HuH-7.5 (cell line): Measurements from ENCODE around the gene OMA1.
"Not testable (repeated sequence)": the region's sequence is repeated elsewhere in the genome, so short reads cannot be mapped to it uniquely, and the experiment has no call there.

Source experiments
- DNase-seq: peaks from one replicate; pipeline ENCODE4 v3.0.0; 2011; ENCODE audit warnings: low spot score

The OMA1 gene

GRCh38 chr1:58573705-58574591 lies 27.4 kb upstream of the OMA1 start:
- DNase-seq = no peak

DNA sequence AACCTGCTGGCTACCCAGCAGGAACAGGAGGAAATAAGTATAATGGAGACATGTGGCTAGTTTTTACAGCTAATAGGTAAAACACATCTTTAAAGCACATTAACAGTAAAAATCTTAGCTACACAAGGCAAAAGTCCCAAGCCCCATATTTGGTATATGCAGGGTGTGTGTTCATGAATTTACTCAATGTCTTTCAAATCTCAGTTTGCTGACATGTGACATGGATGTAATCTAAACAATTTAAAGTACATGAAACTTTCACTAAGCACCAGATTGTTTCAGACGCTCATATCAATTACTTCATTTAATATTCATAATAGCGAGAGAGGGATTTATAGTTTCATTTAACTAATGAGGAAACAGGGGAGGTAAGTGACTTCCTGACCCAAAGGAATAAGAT lies 26.6 kb upstream of the OMA1 start:
- DNase-seq = no peak

DNA sequence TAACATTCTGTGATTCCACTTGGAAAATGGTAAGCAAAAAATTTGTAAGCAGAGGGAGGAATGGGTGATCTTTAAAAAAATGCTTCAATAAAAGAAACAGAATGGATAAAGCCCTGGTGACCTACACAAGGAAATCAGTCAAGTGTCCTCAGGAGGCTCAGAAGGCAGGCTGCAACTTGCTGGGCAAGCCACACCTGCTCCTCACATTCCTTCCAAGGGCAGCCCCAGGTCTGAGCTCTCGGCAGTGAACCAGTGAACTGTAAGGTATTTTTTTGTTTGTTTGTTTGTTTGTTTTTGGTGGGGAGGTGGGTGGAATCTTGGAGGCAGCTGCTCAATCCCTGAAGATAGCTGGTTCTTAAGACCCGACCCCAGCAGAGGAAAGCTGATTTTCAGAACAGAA lies 26.2 kb upstream of the OMA1 start:
- DNase-seq = no peak

DNA sequence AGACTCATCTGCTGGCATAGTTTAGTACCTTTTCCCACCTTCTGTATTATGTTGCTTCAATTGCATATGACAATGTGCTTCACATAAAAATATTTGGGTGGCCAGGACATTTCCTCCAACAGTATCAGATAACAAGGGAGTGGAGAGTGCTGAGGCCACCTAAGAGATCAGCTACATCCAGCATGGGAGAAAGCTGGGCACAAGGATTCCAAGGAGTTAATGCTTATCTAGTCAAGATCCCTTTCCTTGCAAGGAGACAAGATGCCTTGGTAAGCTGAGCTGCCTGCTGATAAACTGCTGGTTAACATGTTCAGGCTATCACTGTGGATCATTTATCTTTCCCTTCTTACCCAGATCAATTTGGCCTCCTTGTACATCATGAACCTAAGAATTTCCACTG lies 25.1 kb upstream of the OMA1 start:
- DNase-seq = no peak

- no peak for DNase-seq
Observed at GRCh38 chr1:58570817-58571216, 24.3 kb upstream of the OMA1 start.

GRCh38 chr1:58570094-58570493 lies 23.6 kb upstream of the OMA1 start:
- DNase-seq = no peak

DNA sequence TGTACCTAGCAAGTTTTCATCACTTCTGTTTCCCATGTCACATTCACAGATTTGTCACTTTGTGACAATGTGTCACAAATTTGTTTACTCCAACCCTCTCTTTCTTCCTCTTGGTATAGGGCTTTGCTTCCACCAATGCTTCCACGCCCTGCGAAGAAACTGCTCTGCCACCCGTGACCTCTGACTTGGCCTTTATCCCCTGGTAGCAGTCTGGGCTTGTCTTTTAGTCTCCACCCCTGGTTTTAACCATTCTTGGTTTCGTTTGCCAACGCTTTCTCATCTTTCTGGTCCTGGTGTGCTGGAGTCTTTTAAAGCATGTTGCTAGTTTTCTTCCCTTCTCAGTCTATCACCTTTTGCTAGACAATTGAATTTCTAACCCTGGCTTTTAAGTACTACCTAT lies 22.4 kb upstream of the OMA1 start:
- no peak for DNase-seq

GRCh38 chr1:58568271-58568860 lies 21.8 kb upstream of the OMA1 start:
- no peak for DNase-seq

DNA sequence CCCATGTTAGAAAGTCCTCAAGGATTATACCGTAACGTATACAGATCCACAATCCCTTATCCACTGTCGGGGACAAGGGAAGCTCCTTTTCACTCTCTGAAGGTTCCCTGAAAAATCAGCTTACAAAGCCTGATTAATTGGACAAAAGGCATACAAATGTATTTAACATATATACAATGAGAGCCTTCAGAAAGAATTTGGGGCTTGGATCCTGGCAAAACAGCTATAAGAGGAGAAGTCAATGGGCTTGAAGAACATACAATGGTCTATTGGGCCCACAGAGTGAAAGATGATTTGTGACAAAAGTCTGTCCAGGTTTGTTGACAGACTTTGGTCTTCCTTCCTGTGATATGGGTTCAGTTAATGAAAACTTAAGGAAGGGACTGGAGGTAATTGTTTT lies 19.8 kb upstream of the OMA1 start:
- no peak for DNase-seq

DNA sequence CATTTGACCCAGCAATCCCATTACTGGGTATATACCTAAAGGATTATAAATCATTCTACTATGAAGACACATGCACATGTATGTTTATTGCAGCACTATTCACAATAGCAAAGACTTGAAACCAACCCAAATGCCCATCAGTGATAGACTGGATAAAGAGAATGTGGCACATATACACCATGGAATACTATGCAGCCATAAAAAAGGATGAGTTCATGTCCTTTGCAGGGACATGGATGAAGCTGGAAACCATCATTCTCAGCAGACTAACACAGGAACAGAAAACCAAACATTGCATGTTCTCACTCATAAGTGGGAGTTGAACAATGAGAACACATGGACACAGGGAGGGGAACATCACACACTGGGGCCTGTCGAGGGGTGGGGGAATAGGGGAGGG lies 17.2 kb upstream of the OMA1 start:
- DNase-seq = not testable (repeated sequence)

DNA sequence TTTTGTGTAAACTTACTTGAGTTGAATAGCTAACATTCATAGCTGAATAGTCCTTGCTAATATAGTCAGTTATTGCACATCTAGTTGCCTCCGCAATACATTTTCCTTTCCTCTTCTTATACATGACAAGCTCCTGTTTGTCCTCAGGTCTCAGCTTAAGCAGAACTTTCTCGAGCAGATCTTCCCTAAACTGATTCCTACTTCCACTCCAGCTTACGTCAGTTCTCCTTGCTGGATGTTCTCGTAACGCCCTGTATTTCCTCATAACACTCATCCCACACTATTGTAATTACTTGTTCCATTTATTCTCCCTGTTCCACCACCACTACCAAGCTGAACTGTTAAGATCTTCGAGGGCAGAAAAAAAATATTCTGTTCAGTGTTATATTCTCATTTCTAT lies 15.1 kb upstream of the OMA1 start:
- DNase-seq = no peak

GRCh38 chr1:58555393-58555792 lies 8.9 kb upstream of the OMA1 start:
- DNase-seq = no peak

DNA sequence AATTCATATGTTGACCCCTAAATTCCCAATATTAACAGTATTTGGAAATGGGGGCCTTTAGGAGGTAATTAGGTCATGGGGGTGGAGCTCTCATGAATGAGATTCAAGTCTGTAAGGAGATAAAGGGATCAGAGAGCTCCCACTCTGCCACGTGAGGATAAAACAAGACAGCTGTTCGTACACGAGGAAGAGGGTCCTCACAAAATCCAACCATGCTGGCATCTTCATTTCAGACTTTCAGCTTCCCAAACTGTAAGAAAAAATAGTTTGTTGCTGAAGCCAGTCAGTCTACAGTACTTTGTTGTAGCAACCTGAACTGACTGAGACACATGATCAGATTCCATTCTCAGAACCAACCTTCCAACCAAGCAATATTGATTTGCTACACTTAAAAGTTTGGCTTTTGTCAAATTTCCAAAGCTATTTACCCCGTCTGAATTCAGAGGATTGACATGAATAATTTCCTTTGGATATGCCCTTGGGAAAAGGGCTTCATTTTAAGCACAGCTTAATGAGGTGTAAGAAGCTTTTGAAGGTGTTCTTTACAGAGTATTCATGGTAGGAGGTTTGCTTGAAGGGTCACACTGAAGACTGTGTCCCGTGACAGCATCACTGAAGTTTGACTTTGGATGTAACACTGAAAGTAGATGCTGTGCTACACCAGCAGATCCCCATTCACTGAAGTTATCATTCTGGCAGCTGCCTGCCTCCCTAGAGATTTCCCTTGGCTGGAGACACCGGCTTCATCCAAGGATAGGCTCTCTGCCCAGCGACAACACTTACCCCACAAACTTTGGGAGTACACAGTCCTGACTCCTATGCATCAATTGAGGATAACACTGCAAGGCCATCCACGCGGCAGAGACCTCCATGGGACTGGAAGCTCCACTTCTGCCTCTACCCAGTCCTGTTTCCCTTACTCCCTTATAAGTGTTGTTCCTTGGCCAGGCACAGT lies 4.9 kb upstream of the OMA1 start:
- no peak for DNase-seq

GRCh38 chr1:58549291-58549690 lies 2.8 kb upstream of the OMA1 start:
- DNase-seq = not testable (repeated sequence)

DNA sequence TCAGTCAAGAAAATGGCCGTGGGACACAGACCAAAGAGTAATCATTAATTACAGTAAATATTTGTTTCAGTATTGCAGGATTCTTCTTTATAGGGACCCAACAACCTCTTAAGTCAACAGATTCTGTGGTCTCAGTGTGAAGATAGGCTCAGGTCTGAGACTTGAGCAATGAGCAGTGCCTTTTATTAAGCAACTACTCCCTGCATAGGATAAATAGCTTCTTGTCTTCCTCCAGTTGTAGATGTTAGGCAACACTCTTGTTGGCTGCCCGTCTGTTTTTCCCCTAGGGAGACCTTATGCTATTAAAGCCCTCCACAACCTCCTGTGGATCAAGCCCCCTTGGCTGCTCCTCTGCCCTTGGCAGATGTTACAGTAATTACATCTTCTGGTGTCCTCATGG lies 1.8 kb upstream of the OMA1 start:
- DNase-seq = no peak

DNA sequence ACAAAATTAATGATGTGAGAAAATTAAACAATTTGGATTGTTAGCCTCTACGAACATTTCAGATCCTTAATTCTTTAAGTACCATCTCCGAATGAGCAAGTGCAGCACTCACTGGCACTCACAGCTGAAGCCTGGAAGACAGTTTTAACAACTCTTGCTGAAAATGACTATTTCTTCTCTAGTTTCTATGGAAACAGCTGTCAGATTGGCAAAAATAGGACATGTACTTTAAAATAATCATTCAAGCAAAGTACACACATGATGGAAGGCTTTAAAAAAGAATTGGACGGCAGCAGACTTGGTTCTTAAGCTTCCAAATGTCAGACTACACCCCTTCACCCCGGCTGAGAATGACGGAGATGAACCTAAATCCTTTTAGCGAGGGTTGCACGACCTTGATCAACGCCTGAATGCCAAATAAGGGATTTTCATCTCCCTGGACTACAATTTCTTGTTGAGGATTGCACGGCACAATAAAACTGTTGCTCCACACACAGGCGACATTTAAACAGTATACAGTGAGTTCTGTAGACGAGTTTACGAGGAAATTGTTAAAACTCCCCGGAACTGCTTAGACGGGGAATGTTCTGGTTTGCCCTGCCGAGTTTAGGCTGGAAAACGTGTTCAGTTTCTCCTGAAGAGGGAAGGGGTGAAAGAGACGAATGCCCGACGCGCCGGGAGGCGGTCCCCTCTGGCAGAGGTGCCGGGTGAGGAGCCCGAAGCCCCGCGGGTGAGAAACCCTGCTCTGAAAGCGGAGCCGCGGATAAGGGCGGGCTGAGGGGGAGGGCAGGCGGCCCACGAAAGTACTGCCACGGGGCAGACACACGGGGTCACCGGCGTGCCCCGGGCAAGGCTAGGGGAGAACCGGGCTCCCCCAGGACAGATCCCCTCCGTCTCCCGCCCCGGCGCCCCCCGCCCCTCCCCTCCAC lies 671 bp downstream of the OMA1 start:
- DNase-seq = peak; percentile 21

GRCh38 chr1:58543260-58543659 lies 3.3 kb downstream of the OMA1 start:
- DNase-seq = no peak

DNA sequence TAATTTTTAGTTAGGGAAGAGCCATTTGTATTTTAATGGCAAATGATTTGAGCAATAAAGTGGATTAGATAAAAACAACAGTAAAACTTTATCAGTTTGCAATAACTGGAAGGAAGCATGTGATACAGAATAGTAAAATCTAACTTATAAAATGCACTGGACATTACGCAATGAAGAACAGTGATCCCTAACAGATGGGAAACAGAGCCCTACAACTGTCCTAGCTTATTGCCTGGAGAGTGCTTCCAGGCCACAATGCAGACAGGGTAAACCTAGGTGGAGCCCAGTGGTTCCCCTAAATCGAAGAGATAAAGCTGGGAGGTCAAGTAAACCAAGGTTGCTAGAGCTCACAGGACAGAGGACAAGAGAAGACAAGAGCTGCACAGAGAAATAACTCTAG lies 7.0 kb downstream of the OMA1 start:
- DNase-seq = no peak

DNA sequence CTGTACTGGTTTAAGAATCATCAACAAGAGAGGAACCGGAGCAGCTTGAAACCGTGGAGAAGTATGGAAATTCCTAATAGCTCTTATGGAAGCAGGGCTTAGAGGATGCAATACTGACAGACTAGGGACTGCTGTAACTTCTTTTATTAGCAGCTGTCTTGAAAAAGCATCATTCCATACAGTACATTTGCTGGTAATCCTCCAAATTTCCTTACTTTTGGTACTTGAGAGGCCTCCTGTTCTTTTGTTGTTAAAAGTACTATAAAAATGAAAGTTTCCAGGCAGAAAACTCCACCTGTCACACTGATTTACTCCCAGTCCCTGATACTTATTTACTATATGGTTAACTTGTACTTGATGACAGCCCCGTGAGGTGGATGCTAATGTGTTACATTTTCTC lies 7.7 kb downstream of the OMA1 start:
- no peak for DNase-seq

DNA sequence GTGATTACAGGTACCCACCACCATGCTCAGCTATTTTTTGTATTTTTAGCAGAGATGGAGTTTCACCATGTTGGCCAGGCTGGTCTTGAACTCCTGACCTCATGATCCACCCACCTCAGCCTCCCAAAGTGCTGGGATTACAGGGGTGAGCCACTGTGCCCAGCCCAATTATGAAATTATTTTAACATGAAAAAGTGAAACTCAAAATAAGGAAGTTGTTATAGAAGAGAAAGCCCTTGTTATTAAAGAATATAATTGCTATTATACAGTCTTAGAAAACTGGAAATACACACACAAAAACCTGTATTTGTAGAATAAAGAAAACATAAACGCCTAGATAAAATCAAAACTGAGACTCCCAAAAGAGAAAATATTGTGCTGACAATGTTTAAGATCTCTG lies 14.7 kb downstream of the OMA1 start:
- DNase-seq = not testable (repeated sequence)

DNA sequence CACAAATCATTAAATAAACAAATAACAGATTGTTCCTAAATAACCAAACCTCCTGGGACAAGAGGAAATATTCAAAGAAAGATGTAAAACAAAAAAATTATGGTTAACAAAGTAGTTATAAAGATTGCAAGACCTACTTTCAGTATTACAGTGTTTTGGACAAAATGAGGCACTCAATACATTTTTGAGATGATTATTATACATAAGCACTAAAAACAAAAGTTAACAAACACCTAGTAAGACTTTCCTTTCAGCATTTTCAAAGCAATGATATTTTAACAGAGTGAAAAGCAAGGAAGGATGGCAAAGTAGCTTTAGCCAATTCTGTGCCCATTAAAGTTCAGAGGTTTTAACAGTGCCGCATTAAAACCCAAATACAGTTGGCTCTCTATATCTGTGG lies 17.2 kb downstream of the OMA1 start:
- no peak for DNase-seq

DNA sequence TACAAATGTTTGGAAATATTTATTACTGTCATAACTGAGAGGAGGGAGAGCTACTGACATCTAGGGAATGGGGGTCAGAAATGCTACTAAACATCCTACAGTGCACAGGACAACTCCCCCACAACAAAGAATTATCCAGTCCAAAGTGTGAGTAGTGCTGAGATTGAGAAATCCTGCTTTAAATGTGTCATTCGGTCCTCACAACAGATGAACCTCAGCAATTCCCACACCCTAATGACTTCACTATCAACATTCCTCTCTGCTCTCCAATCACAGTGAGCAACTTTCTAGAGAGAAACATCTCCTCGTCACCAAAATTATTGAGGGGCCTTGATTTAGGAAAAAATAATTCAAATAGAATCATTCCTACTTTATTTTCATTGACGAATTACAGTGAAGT lies 18.0 kb downstream of the OMA1 start:
- no peak for DNase-seq
